OCI-LY1 (cell line): Measurements from ENCODE around the gene AXIN1.

Source experiments
- H2AFZ ChIP-seq: fragments of 200-600 bp; sonication (generic), shearing (Covaris generic); 2 replicates; pipeline ENCODE4 v1.6.0; 2014; ENCODE audit warnings: antibody characterized with exemption, mild to moderate bottlenecking, low read length
- H3F3A ChIP-seq: fragments of 200-600 bp; sonication (generic), shearing (Covaris generic); 2 replicates; pipeline ENCODE4 v1.6.0; 2014; ENCODE audit warnings: mild to moderate bottlenecking, antibody characterized with exemption, low read length, moderate library complexity; ENCODE audit not compliant: insufficient read depth
- H3K27ac ChIP-seq: fragments of 200-600 bp; sonication (generic); 2 replicates; pipeline ENCODE4 v1.5.1; 2014; ENCODE audit warnings: low read length, mixed run types, mild to moderate bottlenecking, low read depth; ENCODE audit not compliant: poor library complexity, severe bottlenecking
- H3K27me3 ChIP-seq: fragments of 200-600 bp; sonication (generic); 2 replicates; pipeline ENCODE4 v1.6.0; 2014; ENCODE audit warnings: antibody characterized with exemption, mild to moderate bottlenecking, low read length, moderate library complexity; ENCODE audit not compliant: insufficient read depth
- H3K36me3 ChIP-seq: fragments of 200-600 bp; sonication (generic); 2 replicates; pipeline ENCODE4 v1.6.1; 2014; ENCODE audit warnings: mild to moderate bottlenecking, antibody characterized with exemption, low read length, moderate library complexity, mixed read lengths; ENCODE audit not compliant: insufficient read depth
- H3K4me1 ChIP-seq: fragments of 200-600 bp; sonication (generic); 2 replicates; pipeline ENCODE4 v1.5.1; 2014; ENCODE audit warnings: mild to moderate bottlenecking, low read length, moderate library complexity; ENCODE audit not compliant: insufficient read depth, severe bottlenecking
- H3K4me2 ChIP-seq: fragments of 200-600 bp; sonication (generic), shearing (Covaris generic); 2 replicates; pipeline ENCODE4 v1.6.1; 2014; ENCODE audit warnings: low read length
- H3K4me3 ChIP-seq: fragments of 200-600 bp; sonication (generic); 2 replicates; pipeline ENCODE4 v1.5.1; 2014; ENCODE audit warnings: low read length, low read depth, mild to moderate bottlenecking, mixed read lengths; ENCODE audit not compliant: poor library complexity, severe bottlenecking
- H3K79me2 ChIP-seq: fragments of 200-600 bp; shearing (Covaris generic); 2 replicates; pipeline ENCODE4 v1.6.1; 2016; ENCODE audit warnings: mixed run types, low read length, mixed read lengths; ENCODE audit not compliant: insufficient read depth
- H3K9ac ChIP-seq: fragments of 200-600 bp; sonication (generic), shearing (Covaris generic); 2 replicates; pipeline ENCODE4 v1.6.1; 2014; ENCODE audit warnings: mild to moderate bottlenecking, low read length, mixed read lengths
- H3K9me2 ChIP-seq: fragments of 200-600 bp; sonication (generic), shearing (Covaris generic); 2 replicates; pipeline ENCODE4 v1.6.1; 2014; ENCODE audit warnings: low read depth, mild to moderate bottlenecking, low read length, mixed read lengths
- H3K9me3 ChIP-seq: fragments of 200-600 bp; shearing (Covaris generic); 2 replicates; pipeline ENCODE4 v1.6.1; 2014; ENCODE audit warnings: low read length, mixed read lengths
- H4K20me1 ChIP-seq: fragments of 200-600 bp; sonication (generic), shearing (Covaris generic); 2 replicates; pipeline ENCODE4 v1.6.0; 2016; ENCODE audit warnings: mild to moderate bottlenecking, low read length; ENCODE audit not compliant: insufficient read depth
- EZH2 ChIP-seq: fragments of 200-600 bp; sonication (generic), shearing (Covaris generic); IDR thresholded peaks from 2 replicates; pipeline ENCODE4 v1.8.0; 2017; ENCODE audit warnings: borderline replicate concordance, mixed run types, mild to moderate bottlenecking, antibody characterized with exemption, low read length, moderate library complexity, mixed read lengths
- TF ChIP-seq, protein P1 (sequence below): fragments of 200-600 bp; sonication (generic), shearing (Covaris generic); IDR thresholded peaks from 2 replicates; pipeline ENCODE4 v1.5.1; 2017; ENCODE audit warnings: mild to moderate bottlenecking, antibody characterized with exemption, low read length, moderate library complexity, mixed read lengths

The AXIN1 gene

DNA sequence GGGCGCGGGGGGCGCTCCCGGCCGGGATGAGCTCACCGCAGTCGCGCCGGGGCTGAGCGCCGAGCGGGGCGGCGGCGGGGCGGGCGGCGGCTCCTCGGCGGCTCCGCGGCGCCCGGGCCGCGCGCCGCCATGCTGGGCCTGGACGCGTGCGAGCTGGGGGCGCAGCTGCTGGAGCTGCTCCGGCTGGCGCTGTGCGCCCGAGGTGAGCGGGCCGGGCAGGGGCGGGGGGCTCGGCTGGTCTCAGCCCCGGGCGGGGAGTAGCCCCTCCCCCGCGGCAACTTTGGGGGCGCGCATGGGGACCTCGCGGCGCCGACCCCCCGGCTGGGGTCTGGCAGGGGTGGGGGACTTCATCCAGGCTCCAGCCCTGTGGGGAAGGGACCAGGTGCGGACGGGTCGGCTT is 72.0 kb downstream of the AXIN1 start, which contains the start of gene ARHGDIG:
ARHGDIG (plus strand) TSS at position 40 of the 400 bp plus-strand sequence; CDS start at position 130, 90 bp downstream.
- no peak within 1 kb of the TSS for H2AFZ ChIP-seq
- H3K4me2 ChIP-seq: no peak within 1 kb of the TSS
- H3K4me3 ChIP-seq: no peak within 1 kb of the TSS
- H3F3A ChIP-seq: no peaks in the 10 kb centered on the region
- no peaks in the 10 kb centered on the region for H4K20me1 ChIP-seq
- no peaks in the 10 kb centered on the region for H3K9me3 ChIP-seq
- H3K27me3 ChIP-seq: peaks cover 3% of the 10 kb centered on the region; the same call in 1 of the 2 replicates
- no peaks in the 10 kb centered on the region for H3K36me3 ChIP-seq
- no peaks in the 10 kb centered on the region for H3K9me2 ChIP-seq
- H3K9ac ChIP-seq: no peak within 1 kb of the TSS
- H3K79me2 ChIP-seq: no peaks in the 10 kb centered on the region
- no peak within 1 kb of the TSS for H3K27ac ChIP-seq
- TF ChIP-seq, protein P1, sequence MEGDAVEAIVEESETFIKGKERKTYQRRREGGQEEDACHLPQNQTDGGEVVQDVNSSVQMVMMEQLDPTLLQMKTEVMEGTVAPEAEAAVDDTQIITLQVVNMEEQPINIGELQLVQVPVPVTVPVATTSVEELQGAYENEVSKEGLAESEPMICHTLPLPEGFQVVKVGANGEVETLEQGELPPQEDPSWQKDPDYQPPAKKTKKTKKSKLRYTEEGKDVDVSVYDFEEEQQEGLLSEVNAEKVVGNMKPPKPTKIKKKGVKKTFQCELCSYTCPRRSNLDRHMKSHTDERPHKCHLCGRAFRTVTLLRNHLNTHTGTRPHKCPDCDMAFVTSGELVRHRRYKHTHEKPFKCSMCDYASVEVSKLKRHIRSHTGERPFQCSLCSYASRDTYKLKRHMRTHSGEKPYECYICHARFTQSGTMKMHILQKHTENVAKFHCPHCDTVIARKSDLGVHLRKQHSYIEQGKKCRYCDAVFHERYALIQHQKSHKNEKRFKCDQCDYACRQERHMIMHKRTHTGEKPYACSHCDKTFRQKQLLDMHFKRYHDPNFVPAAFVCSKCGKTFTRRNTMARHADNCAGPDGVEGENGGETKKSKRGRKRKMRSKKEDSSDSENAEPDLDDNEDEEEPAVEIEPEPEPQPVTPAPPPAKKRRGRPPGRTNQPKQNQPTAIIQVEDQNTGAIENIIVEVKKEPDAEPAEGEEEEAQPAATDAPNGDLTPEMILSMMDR: no peak
- no peak for TF ChIP-seq EZH2
- H3K4me1 ChIP-seq: peaks cover 6% of the 10 kb centered on the region

DNA sequence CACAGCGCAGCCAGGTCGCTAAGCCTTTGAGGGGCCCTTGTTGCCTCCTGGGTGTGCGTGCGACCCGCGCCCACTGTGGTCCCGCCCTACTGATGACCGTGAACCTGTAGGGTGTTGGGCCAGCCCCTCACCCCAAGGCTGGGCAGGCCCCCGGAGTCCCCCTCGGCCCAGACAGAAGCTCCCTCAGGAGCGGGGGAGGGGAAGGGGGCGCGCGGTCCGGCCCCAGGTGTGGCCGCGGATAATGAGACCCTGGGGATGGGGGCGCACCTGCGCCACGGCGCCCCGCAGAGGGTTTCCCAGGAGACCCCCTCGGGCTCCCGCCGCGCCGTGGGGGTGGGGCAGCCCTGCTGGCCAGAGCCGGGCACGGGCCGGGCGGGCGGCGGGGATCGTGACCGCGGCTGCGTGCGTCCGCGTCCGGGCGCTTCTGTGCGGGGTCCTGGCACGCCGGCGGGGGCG is 72.5 kb downstream of the AXIN1 start:
- Histone ChIP-seq H3K9me3 (no peaks in the 10 kb centered on the region), H3K27ac (no peak overlapping the region), H3F3A (no peaks in the 10 kb centered on the region), H3K36me3 (no peaks in the 10 kb centered on the region), H2AFZ (no peak overlapping the region), H3K79me2 (no peaks in the 10 kb centered on the region), H3K9ac (no peak overlapping the region), H3K27me3 (peaks cover 3% of the 10 kb centered on the region; the same call in 1 of the 2 replicates), H3K4me3 (no peak overlapping the region), H3K4me2 (no peak overlapping the region), H3K4me1 (peaks cover 5% of the 10 kb centered on the region), H4K20me1 (no peaks in the 10 kb centered on the region), H3K9me2 (no peaks in the 10 kb centered on the region)
- no peak for TF ChIP-seq EZH2
- TF ChIP-seq, protein P1: no peak

DNA sequence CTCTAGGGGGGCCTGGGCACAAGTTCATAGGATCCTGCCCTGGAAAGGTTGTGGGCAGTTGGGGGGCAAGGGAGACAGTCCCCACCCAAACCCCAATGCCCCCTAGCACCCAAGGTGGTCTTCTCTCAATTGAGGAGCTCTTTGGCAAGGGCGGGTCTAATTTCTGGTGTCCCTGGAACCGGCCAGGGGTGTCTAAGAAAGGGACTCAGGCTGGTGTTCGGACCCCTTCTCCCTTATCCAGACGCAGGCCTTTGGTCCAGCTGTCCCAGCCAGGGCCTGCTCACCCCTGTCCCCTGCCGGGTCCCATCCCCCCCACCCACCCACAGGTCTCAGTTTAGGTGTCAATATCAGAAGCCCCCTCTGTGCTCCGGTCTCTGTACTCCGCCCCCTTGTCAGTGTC is 73.0 kb downstream of the AXIN1 start:
- Histone ChIP-seq H4K20me1 (no peaks in the 10 kb centered on the region), H3K27ac (no peak overlapping the region), H3K27me3 (peaks cover 3% of the 10 kb centered on the region; the same call in 1 of the 2 replicates), H3K4me2 (no peak overlapping the region), H3K9me2 (no peaks in the 10 kb centered on the region), H3K4me3 (no peak overlapping the region), H3K79me2 (no peaks in the 10 kb centered on the region), H3K4me1 (peaks cover 6% of the 10 kb centered on the region), H3K36me3 (no peaks in the 10 kb centered on the region), H3K9ac (no peak overlapping the region), H3F3A (no peaks in the 10 kb centered on the region), H3K9me3 (no peaks in the 10 kb centered on the region), H2AFZ (no peak overlapping the region)
- no peak for TF ChIP-seq EZH2
- TF ChIP-seq, protein P1: no peak
